NAMALWA (cell line): ENCODE results near the gene PDE10A.

ENCODE experiments used
- DNase-seq: peaks from one replicate; pipeline ENCODE4 v3.0.0-alpha.2; 2015; ENCODE audit warnings: low spot score

The PDE10A gene

DNA sequence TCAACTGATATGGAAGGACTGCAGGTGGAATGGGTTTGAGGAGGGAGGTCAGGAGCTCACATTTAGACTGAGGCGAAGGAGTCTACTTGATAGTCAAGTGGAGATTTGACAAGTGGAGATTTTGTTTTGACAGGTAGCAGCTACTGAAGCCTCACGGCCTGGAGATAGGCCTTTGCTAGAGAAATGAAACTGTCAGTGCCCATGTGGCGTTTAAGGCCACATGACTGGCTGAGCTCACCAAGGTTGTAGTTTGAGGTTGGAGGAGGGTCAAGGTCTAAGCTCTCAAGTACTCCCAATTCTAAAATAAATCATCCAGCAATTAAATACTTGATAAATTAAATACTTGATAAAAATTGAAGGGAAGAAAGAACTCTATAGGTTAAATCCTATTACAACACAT, 273.5 kb downstream of the PDE10A start:
- DNase-seq, result no peak

DNA sequence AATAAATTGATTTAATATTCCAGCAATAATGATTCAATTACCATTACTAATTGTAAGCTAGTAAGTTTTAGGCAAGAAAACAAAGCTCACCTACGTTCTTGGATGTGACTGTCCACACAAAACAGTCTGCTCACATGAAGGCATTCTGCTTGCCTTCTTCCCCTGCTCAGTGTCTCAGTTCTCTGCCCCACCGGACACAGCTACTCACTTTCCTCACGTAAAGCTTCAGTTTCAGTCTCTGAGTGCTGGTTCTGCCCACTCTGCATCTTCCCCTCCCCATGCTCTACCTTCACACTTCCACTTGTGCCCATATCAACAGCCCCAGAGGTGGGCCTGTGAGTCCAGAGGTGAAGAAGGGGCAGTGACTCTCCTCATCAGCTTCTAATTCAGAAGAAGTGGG, 279.7 kb downstream of the PDE10A start:
- no peak for DNase-seq

DNA sequence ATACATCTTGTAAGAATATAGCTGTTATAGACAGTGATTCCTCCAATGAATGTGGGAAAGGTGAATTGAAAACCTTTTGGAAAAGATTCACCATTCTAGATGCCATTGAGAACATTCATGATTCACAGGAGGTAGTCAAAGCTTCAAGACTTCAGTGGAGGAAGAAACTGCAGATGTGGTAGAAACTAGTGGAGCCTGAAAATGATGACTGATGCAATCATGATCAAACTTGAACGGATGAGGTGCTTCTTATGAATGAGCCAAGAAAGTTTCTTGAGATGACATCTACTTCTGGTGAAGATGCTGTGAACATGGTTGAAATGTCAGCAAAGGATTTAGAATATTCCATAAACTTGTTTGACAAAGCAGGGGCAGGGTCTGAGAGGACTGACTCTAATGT, 286.9 kb downstream of the PDE10A start:
- no peak for DNase-seq

DNA sequence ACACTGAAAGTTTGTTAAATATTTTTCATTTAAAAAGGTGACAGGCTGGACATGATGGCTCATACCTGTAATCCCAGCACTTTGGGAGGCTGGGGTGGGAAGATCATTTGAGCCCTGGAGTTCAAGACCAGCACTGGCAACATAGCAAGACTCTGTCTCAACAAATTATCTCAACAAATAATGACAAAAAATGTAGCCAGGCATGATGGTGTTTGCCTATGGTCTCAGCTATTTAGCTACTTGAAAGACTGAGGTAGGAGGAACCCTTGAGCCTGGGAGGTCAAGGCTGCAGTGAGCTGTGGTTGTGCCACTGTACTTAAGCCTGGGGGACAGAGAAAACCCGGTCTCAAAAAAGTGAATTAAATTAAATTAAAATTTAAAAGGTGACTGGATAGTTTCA, 297.7 kb downstream of the PDE10A start:
- no peak for DNase-seq

DNA sequence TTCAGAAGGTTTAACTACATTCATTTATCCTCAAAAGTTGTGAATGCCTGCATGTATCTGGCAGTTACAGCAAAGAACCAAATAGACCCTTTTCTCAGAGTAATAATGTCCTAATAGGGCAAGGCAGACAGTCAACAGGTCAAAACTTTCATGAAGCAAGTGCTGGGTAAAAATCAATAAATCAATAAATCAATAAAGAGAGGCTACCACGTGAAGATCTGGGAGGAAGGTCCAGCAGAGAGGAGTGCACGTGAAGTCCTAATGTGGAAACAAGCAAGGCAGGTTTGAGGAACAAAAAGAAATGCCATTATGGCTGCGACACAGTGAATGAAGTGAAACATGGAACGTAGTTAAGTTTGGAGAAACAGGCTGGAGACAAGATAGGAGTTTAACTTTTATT, 317.3 kb downstream of the PDE10A start:
- DNase-seq, result no peak

DNA sequence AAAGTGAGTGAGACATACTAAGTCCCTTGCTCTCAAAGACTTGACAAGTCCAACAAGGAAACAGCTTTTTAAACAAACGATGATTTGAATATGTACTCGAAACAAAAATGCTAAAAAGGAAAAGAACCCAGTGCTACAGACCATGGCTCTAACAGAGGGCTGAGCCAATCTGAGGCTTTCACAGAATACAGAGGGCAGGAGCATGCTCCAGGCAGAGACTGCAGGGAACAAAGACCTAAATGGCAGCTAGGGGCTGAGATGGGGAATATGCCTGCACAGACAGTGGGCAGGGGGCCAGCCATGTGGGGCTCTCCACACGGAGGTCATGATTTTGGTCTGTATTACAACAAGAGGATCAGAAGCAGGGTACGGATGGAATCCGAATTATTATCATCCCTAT, 322.5 kb downstream of the PDE10A start:
- DNase-seq, result no peak

DNA sequence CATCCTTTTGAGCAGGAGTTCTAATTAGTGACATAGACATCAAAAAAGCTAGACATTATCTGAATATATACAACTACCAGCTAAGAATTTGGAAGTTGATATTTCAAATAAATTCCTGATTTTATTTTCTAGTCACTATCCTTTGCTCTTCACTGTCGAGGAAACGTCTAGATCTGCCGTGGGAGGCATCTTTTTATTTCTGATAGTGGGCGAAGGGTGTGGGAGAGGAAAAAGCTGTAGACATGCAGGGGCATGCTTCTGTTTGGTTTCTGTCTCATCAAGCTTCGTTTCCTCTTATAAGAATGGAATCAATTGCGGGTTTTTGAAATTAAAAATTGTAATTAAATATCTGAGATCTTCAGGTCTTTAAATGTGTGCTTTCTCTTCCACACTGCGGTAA, 337.4 kb downstream of the PDE10A start:
- DNase-seq, result no peak

DNA sequence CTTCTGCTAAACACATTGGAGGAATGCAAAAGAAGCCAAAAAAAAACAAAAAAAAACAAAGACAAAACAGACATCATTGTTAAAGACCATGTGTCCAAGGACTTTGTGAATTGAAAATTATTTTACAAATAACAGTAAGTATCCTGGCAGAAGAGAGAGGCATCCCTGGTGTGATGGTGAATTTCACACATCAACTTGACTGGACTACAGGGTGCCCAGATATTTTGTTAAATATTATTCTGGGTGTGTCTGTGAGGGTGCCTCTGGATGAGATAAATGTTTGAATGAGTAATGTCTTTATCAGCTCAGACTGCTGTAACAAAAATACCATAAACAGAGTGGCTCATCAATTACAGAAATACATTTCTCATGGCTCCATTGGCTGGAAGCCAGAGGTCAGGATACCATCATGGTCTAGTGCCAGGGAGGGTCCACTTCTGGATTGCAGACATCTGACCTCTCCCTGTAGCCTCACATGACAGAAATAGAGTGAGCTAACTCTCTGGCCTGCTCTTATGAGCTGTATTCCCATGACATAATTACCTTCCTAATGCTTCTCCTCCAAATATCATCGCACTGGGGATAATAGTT, 341.4 kb downstream of the PDE10A start:
- DNase-seq, result no peak

DNA sequence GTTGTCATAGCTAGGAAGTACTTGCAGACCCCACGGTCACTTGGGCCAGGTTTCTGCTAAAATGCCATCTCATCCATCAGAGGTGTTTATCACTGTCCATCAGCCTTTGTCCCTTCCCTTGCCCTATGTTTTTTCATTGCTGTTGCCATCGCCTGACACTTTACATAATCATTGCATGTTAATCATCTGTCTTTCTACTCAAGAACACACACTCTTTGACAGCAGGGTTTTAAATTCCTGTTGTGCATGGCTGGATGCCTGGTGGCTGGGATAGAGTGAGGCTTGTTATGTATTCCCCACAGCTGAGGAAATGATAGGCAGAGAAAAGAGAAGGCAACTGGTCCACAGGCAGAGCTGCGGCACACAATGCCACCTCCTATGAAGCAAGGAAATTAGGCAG, 341.9 kb downstream of the PDE10A start:
- DNase-seq, result no peak

DNA sequence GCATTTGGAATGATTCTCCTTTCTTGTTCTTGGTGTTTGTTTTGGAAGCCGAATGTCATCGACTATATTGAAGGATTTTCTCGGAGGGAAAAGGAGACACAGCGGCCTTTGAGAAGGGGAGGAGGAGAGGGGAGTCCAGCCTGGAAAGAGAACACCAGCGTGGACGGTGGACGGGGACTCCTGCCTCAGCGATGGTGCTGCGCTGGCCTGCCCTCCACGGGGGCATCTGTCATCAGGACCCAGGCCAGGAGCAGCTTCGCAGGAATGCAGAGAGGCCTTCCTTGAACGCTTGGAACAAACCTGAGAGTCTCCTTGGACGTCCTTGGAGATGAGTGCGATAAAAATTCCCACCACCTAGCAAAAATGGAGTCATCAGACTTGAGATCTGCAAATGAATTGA, 345.3 kb downstream of the PDE10A start:
- DNase-seq, result no peak

DNA sequence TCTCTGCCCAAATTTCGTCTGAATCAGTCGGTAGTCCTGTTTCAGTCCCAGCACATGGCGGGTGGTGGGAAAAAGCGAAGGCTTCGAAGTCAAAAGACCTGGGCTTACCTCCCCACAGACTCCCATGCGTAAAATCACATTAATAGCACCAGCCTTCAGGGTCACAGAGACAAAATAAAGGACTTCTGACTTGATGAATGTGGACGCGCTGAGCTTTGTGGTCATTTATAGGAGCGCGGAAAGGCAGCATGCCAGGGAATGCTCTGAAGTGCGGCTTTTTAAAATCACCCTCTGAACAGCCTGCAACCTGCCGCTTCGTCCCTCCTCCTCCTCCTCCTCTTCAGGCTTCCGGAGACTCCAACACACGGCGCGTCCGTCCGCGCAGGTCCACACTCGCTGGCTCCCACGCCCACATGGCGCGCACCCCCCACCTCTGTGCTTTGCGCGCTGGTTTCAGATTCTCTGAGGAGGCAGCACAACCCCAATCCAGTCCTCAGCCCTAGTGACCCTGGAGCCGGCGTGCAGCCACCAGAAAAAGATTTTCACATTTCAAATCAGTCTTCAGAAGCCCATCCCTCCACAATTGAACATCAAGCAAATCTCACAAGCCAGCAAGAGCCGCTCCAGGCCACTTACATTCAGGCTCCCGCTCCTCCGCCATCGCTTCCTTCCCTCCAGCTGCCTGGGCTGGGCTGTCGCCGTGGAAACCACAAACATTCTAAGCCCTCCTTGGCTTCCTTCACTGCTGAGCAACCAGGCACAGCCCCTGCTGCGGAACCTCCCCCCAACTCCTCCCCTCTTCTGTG, 353.9 kb downstream of the PDE10A start, which contains the start of gene C6orf118:
Gene C6orf118 (minus strand): TSS at position 680 of the 806 bp plus-strand sequence. CDS start 19 bp downstream, at position 661.
- DNase-seq, result peak; percentile 7

DNA sequence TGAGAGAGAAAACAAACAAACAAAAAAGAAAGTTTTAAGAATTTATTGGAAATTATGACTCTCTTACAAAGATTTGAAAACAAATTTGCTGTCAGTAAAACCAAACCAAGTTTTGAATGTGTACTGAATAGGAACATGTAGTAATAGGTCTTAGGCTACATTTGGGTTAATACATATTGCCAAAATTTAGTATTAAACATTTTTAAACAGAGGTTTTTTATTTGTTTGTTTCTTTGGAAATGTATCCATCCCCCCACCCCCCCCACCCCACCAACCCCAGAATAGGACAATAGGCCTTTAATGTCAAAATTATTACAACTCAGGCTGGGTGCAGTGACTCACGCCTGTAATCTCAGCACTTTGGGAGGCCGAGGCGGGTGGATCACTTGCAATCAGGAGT, 356.1 kb downstream of the PDE10A start:
- DNase-seq, result no peak

DNA sequence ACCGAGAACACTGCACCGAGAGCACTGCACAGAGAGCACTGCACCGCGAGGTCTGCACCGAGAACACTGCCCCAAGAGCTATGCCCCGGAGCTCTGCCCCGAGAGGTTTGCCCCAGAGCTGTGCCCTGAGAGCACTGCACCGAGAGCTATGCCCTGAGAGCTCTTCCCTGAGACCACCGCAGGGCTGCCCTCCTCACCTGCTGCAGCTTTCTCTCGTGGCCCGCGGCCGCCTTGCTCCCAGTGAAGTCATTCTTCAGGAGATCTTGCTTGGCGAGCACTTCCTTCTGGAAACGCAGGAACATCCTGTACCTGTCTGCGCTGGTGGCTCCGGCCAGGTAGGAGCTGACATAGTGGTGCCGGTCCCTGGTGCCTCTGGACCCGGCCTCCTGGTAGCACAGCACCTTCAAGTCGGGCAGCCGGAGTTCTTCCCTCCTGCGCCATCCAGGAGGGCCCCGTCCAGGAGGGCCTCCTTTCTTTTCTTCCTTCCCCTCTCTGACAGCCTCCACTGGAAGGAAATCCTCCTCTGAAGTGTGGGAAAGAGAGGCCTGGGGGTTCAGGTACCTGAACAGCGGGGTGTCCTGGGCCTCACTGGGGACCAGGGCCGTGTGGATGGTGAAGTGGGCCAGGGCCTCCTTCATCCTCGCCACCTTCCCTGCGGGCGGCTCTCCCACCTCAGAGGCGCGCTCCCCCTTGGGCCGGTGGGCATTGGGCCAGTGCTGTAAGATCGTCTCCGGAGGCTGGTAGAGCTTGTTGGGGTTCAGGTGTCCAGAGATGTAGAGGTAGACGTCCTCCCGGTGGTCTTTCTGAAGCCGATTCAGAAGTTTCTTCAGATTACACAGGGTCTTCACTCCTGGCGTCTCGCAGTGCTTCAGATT, 361.4 kb downstream of the PDE10A start:
- DNase-seq, result no peak

DNA sequence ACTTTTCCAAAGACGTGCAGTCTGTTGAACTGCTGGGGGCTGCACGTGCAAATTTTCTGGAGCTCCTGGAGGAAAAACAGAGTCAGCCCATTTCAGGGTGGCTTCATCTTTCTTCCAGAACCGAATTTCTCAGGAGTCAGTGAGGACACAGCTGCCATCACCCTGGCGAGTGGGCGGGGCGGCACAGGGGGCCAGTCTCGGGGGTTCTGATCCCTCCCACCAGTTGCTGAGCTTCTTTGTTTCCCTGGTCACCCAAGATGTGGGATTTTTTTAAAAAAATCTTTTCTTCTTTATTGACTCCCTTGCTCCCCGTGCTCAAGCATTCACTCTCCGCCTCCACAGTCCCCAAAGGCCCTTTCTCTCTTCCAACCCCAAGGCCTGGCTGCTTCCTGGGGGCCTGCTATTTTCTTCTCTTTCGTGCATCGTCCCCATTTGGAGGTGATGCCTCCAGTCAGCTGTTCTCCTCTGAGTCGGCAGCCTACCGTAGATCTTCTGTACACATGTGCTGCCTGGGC, 362.6 kb downstream of the PDE10A start:
- no peak for DNase-seq

DNA sequence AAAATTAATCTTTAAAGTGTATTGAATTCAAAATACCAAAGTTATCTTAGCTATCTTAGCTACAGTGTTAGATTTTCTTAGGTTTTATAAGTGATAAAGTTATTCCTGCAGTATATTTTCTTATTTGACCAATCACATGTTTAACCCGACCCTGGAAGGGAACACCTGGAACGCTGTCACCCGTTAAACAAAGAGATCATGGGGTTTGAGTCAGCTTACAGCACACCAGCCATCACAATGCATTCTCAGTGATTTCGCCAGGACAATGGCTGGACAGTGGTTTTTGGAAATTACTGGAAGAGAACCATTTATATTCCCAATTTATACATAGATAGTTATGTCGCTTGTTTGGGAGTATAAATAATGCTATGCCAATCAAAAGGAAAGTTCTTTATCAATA, 364.2 kb downstream of the PDE10A start:
- no peak for DNase-seq

DNA sequence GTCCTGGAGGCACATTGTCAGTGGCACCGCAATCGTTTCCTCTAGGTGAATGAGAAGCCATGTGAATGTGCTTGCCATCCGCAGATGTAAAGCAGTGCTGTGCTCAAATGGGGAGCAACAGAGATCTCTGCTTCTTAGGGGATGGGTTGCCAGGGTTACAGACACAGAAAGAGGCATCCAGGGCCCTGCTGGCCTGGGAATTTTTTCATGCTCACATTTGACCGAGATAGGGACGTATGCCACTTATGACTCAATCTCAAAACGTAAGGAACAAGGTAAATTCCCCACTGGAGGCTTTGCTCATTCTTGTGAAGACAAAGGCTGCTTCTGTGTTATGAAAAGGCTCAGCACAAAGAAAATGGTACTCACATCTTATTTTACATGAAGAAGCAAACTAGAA, 364.6 kb downstream of the PDE10A start:
- no peak for DNase-seq

DNA sequence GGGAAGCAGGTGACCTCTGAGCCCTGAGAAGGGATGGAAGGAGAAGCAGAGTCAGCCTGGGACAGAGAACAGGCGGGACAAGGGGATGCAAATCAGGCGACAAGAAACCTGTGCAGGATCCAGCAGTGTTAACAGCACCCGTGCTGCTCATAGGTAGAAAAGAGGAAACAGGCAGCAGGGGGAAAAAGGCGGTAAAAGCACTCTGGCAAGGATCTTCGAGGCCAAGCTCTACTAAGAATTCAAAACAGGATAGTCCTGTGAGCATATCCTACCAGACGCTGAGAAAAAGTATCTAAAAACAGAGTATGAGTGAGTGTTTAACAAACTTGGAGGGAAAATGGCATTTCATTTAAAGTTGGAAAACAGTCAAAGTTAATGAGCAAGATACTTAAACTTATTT, 370.4 kb downstream of the PDE10A start:
- DNase-seq, result no peak
